Upper lobe of left lung (tissue), 6 donors: Measurements from ENCODE around the gene ATP5F1C. TPM values are rescaled to one million over a fixed set of nuclear protein-coding genes. Genes with fewer than 3 reads are reported as not detected.

Source experiments
- ATAC-seq, 2 donors: fragments of 200-7000 bp; cut with Tn5 transposase; one replicate each; pipeline ENCODE4 v1.9.1; 2022; ENCODE audit warnings: mild to moderate bottlenecking in 2 of 2, moderate library complexity in 2 of 2; ENCODE audit not compliant: low FRiP score in 2 of 2
- DNase-seq, 2 donors: peaks; one replicate each; pipeline ENCODE4 v3.0.0-alpha.2; 2019 to 2020
- H3K27ac ChIP-seq, 4 donors: fragments of 200-600 bp; sonication (generic); one replicate each; pipeline ENCODE4 v1.5.1; 2016 to 2019
- H3K27me3 ChIP-seq, 4 donors: fragments of 200-600 bp; sonication (generic); one replicate each; pipeline ENCODE4 v1.5.1; 2017 to 2019
- H3K36me3 ChIP-seq, 4 donors: fragments of 200-600 bp; sonication (generic); one replicate each; pipeline ENCODE4 v1.5.1; 2016 to 2019
- H3K4me1 ChIP-seq, 4 donors: fragments of 200-600 bp; sonication (generic); one replicate each; pipeline ENCODE4 v1.5.1; 2018 to 2019
- H3K4me3 ChIP-seq, 4 donors: fragments of 200-600 bp; sonication (generic); one replicate each; pipeline ENCODE4 v1.5.1; 2017 to 2019; ENCODE audit warnings: mild to moderate bottlenecking in 2 of 4, moderate library complexity in 1 of 4
- H3K9me3 ChIP-seq, 4 donors: fragments of 200-600 bp; sonication (generic); one replicate each; pipeline ENCODE4 v1.5.1; 2018 to 2019
- CTCF ChIP-seq, 6 experiments: fragments of 450-650 bp in 4 of 6; fragments of 200-600 bp in 2 of 6; sonication (generic) in 2 of 6; IDR thresholded peaks; one replicate each; pipeline ENCODE4 v1.5.1; 2016 to 2019; ENCODE audit warnings: antibody characterized with exemption in 6 of 6
- EP300 ChIP-seq, 4 donors: sonication (generic); formaldehyde crosslinking; IDR thresholded peaks; one replicate each; pipeline ENCODE4 v1.5.1; 2017; ENCODE audit warnings: antibody characterized with exemption in 4 of 4, control low read depth in 2 of 4
- POLR2A ChIP-seq, 4 donors: fragments of 450-650 bp; IDR thresholded peaks; one replicate each; pipeline ENCODE4 v1.5.1; 2016 to 2017; ENCODE audit warnings: antibody characterized with exemption in 4 of 4, mild to moderate bottlenecking in 2 of 4
- POLR2AphosphoS5 ChIP-seq, 2 donors: sonication (generic); formaldehyde crosslinking; IDR thresholded peaks; one replicate each; pipeline ENCODE4 v1.5.1; 2017; ENCODE audit warnings: antibody characterized with exemption in 2 of 2
- WGBS, 2 donors: methylation state at CpG; one replicate each; pipeline ENCODE4 v1.1.5; 2017 to 2018; 5-methylcytosine and 5-hydroxymethylcytosine counted together
- total RNA-seq, 6 donors: library from RNA; depleted of rRNA in 4 of 6; stranded (reverse); fragments of >200 nt in 4 of 6; gene quantifications; one replicate each; pipeline versions ENCODE4 v1.1.0 to v1.2.1, GENCODE V29; 2016 to 2021
- donor health status: DM: no; HTN: no; CAD: no; lungs with moderate emphysema.
- donor health status: DM: no; HTN: yes; CAD: no; lungs with severe emphysema.

The ATP5F1C gene
- total RNA-seq, 6 donors from 2014 or later: 130 to 237 (median 165) TPM

- peaks cover 0 to 8% (median 0%) of the 10 kb centered on the region in 4 donors for H3K4me1 ChIP-seq
- no peak overlapping the region for H3K27ac ChIP-seq
- TF ChIP-seq POLR2AphosphoS5 (IDR thresholded peaks at IDR 0.05) (no peak), POLR2A (IDR thresholded peaks at IDR 0.05) (no peak), CTCF (IDR thresholded peaks at IDR 0.05) (no peak), EP300 (IDR thresholded peaks at IDR 0.05) (no peak)
- ATAC-seq (no peak), DNase-seq (no peak)
- H3K27me3 ChIP-seq: no peaks in the 10 kb centered on the region
- WGBS, 2 donors: 67 to 73% methylated on average over 3 of the region's 3 CpGs
- no peaks in the 10 kb centered on the region for H3K9me3 ChIP-seq
- H3K4me3 ChIP-seq: no peak overlapping the region
- H3K36me3 ChIP-seq: peaks cover 0 to 7% (median under 1%) of the 10 kb centered on the region in 4 donors
These were observed 25.5 kb downstream of the ATP5F1C start for GRCh38 chr10:7813481-7813880.

GRCh38 chr10:7817576-7817975 is 29.6 kb downstream of the ATP5F1C start:
- no peak for TF ChIP-seq POLR2AphosphoS5 (IDR thresholded peaks at IDR 0.05)
- TF ChIP-seq POLR2A (IDR thresholded peaks at IDR 0.05): no peak
- TF ChIP-seq EP300 (IDR thresholded peaks at IDR 0.05): no peak
- TF ChIP-seq CTCF (IDR thresholded peaks at IDR 0.05): no peak

GRCh38 chr10:7817984-7818294 is 30.0 kb downstream of the ATP5F1C start:
- WGBS, 2 donors: 0% methylated on average over 10 of the region's 10 CpGs
- no peak for DNase-seq
- Histone ChIP-seq H3K27ac (peak overlapping the region; percentile 77 to 80 (median 80)), H3K9me3 (no peaks in the 10 kb centered on the region), H3K27me3 (no peaks in the 10 kb centered on the region), H3K4me1 (peaks cover 10 to 28% (median 14%) of the 10 kb centered on the region in 4 donors), H3K36me3 (peaks cover 0 to 6% (median 0%) of the 10 kb centered on the region in 4 donors), H3K4me3 (peak overlapping the region; percentile 58 to 98 (median 86))
- TF ChIP-seq EP300 (IDR thresholded peaks at IDR 0.05) (no peak), POLR2A (IDR thresholded peaks at IDR 0.05) (no peak)
- peak in 1 of 2 donors; percentile 5 for ATAC-seq

More at GRCh38 chr10:7817576-7817975, 29.6 kb downstream of the ATP5F1C start:
- H3K27me3 ChIP-seq: no peaks in the 10 kb centered on the region
- no peaks in the 10 kb centered on the region for H3K9me3 ChIP-seq
- 14 to 28% methylated on average over 12 of the region's 12 CpGs for WGBS, 2 donors
- H3K4me1 ChIP-seq: peaks cover 10 to 28% (median 14%) of the 10 kb centered on the region in 4 donors
- peaks cover 0 to 2% (median 0%) of the 10 kb centered on the region in 4 donors for H3K36me3 ChIP-seq
- H3K4me3 ChIP-seq: peak overlapping the region in 3 of 4 donors; percentile 58 to 94 (median 79)
- DNase-seq (no peak), ATAC-seq (no peak)
- H3K27ac ChIP-seq: peak overlapping the region in 1 of 4 donors; percentile 80

GRCh38 chr10:7818295-7819120 is 30.5 kb downstream of the ATP5F1C start, which contains the start of gene TAF3:
Gene TAF3 (plus strand): TSS chr10:7818505. CDS start chr10:7818710, 205 bp downstream.
- peaks cover 10 to 28% (median 14%) of the 10 kb centered on the region in 4 donors for H3K4me1 ChIP-seq
- peak within 1 kb of the TSS; percentile 58 to 98 (median 86) for H3K4me3 ChIP-seq
- TF ChIP-seq POLR2AphosphoS5 (IDR thresholded peaks at IDR 0.05): peak; percentile 61 to 83
- TF ChIP-seq CTCF (IDR thresholded peaks at IDR 0.05): peak in 1 of 6 experiments; percentile 20
- peak in 2 of 4 donors; percentile 33 to 78 for TF ChIP-seq POLR2A (IDR thresholded peaks at IDR 0.05)
- TF ChIP-seq EP300 (IDR thresholded peaks at IDR 0.05): no peak
- peak within 1 kb of the TSS; percentile 77 to 80 (median 80) for H3K27ac ChIP-seq
- WGBS, 2 donors: 0% methylated on average over 21 to 58 of the region's 77 CpGs
- peaks cover 0 to 8% (median 0%) of the 10 kb centered on the region in 4 donors for H3K36me3 ChIP-seq
- H3K27me3 ChIP-seq: no peaks in the 10 kb centered on the region
- DNase-seq (peak; percentile 96 to 97), ATAC-seq (peak; percentile 97 to 98)
- no peaks in the 10 kb centered on the region for H3K9me3 ChIP-seq

GRCh38 chr10:7819121-7819460 is 31.1 kb downstream of the ATP5F1C start:
- Histone ChIP-seq H3K27me3 (no peaks in the 10 kb centered on the region), H3K4me3 (peak overlapping the region; percentile 58 to 98 (median 86)), H3K36me3 (peaks cover 0 to 8% (median 0%) of the 10 kb centered on the region in 4 donors), H3K27ac (peak overlapping the region in 3 of 4 donors; percentile 77 to 80 (median 79)), H3K9me3 (no peaks in the 10 kb centered on the region), H3K4me1 (peaks cover 10 to 28% (median 14%) of the 10 kb centered on the region in 4 donors)
- 0 to 1% methylated on average over 17 of the region's 17 CpGs for WGBS, 2 donors
- DNase-seq (peak in 1 of 2 donors; percentile 64), ATAC-seq (peak; percentile 30 to 51)
- no peak for TF ChIP-seq POLR2AphosphoS5 (IDR thresholded peaks at IDR 0.05)
- TF ChIP-seq CTCF (IDR thresholded peaks at IDR 0.05): no peak
- TF ChIP-seq POLR2A (IDR thresholded peaks at IDR 0.05): no peak
- no peak for TF ChIP-seq EP300 (IDR thresholded peaks at IDR 0.05)
